NCI-H226 (cell line): Measurements from ENCODE around the gene PAIP2.
"Not testable (repeated sequence)": the region's sequence is repeated elsewhere in the genome, so short reads cannot be mapped to it uniquely, and the experiment has no call there.

Source experiments
- DNase-seq: peaks from one replicate; pipeline ENCODE4 v3.0.0-alpha.2; 2015

The PAIP2 gene

GRCh38 chr5:139393497-139394122, 52.0 kb downstream of the PAIP2 start:
- DNase-seq = no peak

GRCh38 chr5:139394123-139394653, 52.5 kb downstream of the PAIP2 start:
- no peak for DNase-seq

GRCh38 chr5:139394654-139395566, 53.3 kb downstream of the PAIP2 start, which contains the start of gene PROB1:
Gene PROB1, minus strand, starts transcription at chr5:139395104. Its CDS starts 23 bp downstream, at chr5:139395081.
- DNase-seq = no peak

- no peak for DNase-seq
Observed at GRCh38 chr5:139395844-139396640, 54.4 kb downstream of the PAIP2 start.

- DNase-seq = no peak
Observed at GRCh38 chr5:139396691-139397090, 55.0 kb downstream of the PAIP2 start.

- DNase-seq = no peak
Observed at GRCh38 chr5:139397921-139398320, 56.3 kb downstream of the PAIP2 start.

GRCh38 chr5:139399501-139400121, 58.0 kb downstream of the PAIP2 start:
- no peak for DNase-seq

GRCh38 chr5:139401546-139401945, 59.9 kb downstream of the PAIP2 start:
- no peak for DNase-seq

- DNase-seq = no peak
Observed at GRCh38 chr5:139402561-139403158, 61.0 kb downstream of the PAIP2 start.

- DNase-seq = no peak
Observed at GRCh38 chr5:139403418-139403786, 61.7 kb downstream of the PAIP2 start.

GRCh38 chr5:139403787-139404483, 62.3 kb downstream of the PAIP2 start, which contains the start of gene SPATA24:
Gene SPATA24, minus strand, starts transcription at chr5:139404089. Its CDS starts 29 bp downstream, at chr5:139404060.
- peak; percentile 94 for DNase-seq

GRCh38 chr5:139404484-139404840, 62.8 kb downstream of the PAIP2 start:
- no peak for DNase-seq

- no peak for DNase-seq
Observed at GRCh38 chr5:139406963-139407362, 65.3 kb downstream of the PAIP2 start.

- DNase-seq = no peak
Observed at GRCh38 chr5:139407517-139407916, 65.9 kb downstream of the PAIP2 start.

GRCh38 chr5:139408191-139408590, 66.5 kb downstream of the PAIP2 start:
- no peak for DNase-seq

GRCh38 chr5:139409116-139409515, 67.5 kb downstream of the PAIP2 start:
- not testable (repeated sequence) for DNase-seq

GRCh38 chr5:139410121-139410992, 68.7 kb downstream of the PAIP2 start:
- no peak for DNase-seq

- no peak for DNase-seq
Observed at GRCh38 chr5:139410993-139411828, 69.6 kb downstream of the PAIP2 start.

GRCh38 chr5:139413153-139413552, 71.5 kb downstream of the PAIP2 start:
- DNase-seq = no peak
